Transverse colon (tissue), 4 donors: ENCODE data around the gene ISCA1.

Experiments
- CTCF ChIP-seq, 5 experiments: fragments of 200-600 bp in 3 of 5; fragments of 450-650 bp in 2 of 5; sonication (generic) in 3 of 5; IDR thresholded peaks; 1 replicate in 2 of 5; 2 replicates in 3 of 5; pipeline ENCODE4 v1.5.1; 2016 to 2017; ENCODE audit warnings: antibody characterized with exemption in 5 of 5, inconsistent platforms in 3 of 5, mild to moderate bottlenecking in 2 of 5, moderate library complexity in 1 of 5
- EP300 ChIP-seq: sonication (generic); formaldehyde crosslinking; IDR thresholded peaks from one replicate; pipeline ENCODE4 v1.6.1; 2017; ENCODE audit warnings: antibody characterized with exemption, low read depth
- POLR2A ChIP-seq: fragments of 450-650 bp; IDR thresholded peaks from one replicate; pipeline ENCODE4 v1.6.1; 2016; ENCODE audit warnings: antibody characterized with exemption, mild to moderate bottlenecking, moderate library complexity
- POLR2AphosphoS5 ChIP-seq, 3 donors: sonication (generic); formaldehyde crosslinking; IDR thresholded peaks; one replicate each; pipeline ENCODE4 v1.6.1; 2016; ENCODE audit warnings: antibody characterized with exemption in 3 of 3

GRCh38 chr9:86303316-86303975 lies 21.1 kb upstream of the ISCA1 start:
- TF ChIP-seq CTCF (IDR thresholded peaks at IDR 0.05) (no peak), POLR2A (no peak), POLR2AphosphoS5 (IDR thresholded peaks at IDR 0.05) (no peak), EP300 (no peak)
